ENCODE data around the gene SH3RF3.

DNA sequence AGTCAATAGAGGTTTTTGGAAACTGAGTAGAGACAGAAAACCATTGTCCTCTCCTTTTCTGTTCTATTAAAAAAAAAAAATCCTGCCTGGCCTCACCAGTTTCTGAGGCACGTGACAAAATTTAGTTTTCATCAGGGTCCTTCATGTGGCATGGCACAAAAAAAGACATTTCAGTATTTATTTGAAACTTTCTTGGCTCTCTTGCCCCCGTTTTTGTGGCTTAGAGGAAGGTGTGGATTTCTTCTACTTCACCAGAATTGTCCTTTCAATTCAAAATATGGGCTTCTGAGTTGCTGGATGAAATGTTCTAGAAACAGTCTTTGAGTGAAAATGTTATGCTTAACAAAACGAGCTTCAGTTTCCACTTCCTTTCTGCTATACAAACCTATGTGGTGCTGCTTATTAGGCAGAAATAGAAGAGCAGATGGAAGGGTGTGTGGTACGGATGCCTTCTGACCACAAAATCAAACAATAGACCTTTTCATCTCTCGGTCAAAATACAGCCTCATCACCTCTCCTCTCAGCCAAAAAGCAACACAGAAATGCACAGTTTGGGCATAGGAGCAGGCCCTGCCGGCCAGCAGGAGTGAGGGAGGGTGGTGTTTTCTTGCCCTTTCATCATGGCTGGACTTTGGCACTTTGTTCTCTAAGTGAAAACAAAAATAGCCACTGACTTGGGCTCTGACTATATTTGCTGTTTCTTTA lies 89.2 kb downstream of the SH3RF3 start:
- TF ChIP-seq CTCF (IDR thresholded peaks at IDR 0.05) (no peak), POLR2A (IDR thresholded peaks at IDR 0.05) (no peak)

Measured in adrenal gland (tissue), 5 donors.